GM18861 (cell line): ENCODE results near the gene FLT3LG.
A peak's percentile ranks its signal among the peaks of the same experiment; 100 is the strongest.
"Not testable (repeated sequence)": the region's sequence is repeated elsewhere in the genome, so short reads cannot be mapped to it uniquely, and the experiment has no call there.

Experiments used
- ATAC-seq: cut with Tn5 transposase; IDR thresholded peaks from one replicate; pipeline ENCODE4 v1.9.1; 2021; ENCODE audit not compliant: unreplicated experiment

Gene FLT3LG

GRCh38 chr19:49440439-49441209 lies 33.4 kb upstream of the FLT3LG start:
- no peak for ATAC-seq

- ATAC-seq = no peak
Observed at GRCh38 chr19:49441210-49441959, 32.6 kb upstream of the FLT3LG start, which contains the start of gene SLC17A7. TSS of gene SLC17A7 (minus strand) at chr19:49441527. CDS start at chr19:49441379, 148 bp downstream.

GRCh38 chr19:49441960-49442350 lies 32.1 kb upstream of the FLT3LG start:
- ATAC-seq = no peak

- ATAC-seq = no peak
Observed at GRCh38 chr19:49442354-49442753, 31.7 kb upstream of the FLT3LG start.

- no peak for ATAC-seq
Observed at GRCh38 chr19:49442771-49443365, 31.1 kb upstream of the FLT3LG start.

GRCh38 chr19:49443366-49444099 lies 30.5 kb upstream of the FLT3LG start:
- peak; percentile 63 for ATAC-seq

GRCh38 chr19:49444100-49444700 lies 29.8 kb upstream of the FLT3LG start:
- not testable (repeated sequence) for ATAC-seq

GRCh38 chr19:49445997-49446396 lies 28.0 kb upstream of the FLT3LG start:
- ATAC-seq = no peak

- no peak for ATAC-seq
Observed at GRCh38 chr19:49447485-49448431, 26.3 kb upstream of the FLT3LG start.

GRCh38 chr19:49448432-49448786 lies 25.6 kb upstream of the FLT3LG start:
- ATAC-seq = no peak

- ATAC-seq = no peak
Observed at GRCh38 chr19:49450405-49450804, 23.6 kb upstream of the FLT3LG start.

GRCh38 chr19:49451430-49452181 lies 22.4 kb upstream of the FLT3LG start, which contains the start of gene PIH1D1:
TSS of gene PIH1D1 (minus strand) at chr19:49451814. CDS start at chr19:49451574, 240 bp downstream.
- peak; percentile 62 for ATAC-seq

- ATAC-seq = peak; percentile 77
Observed at GRCh38 chr19:49453013-49453756, 20.8 kb upstream of the FLT3LG start, which contains the start of gene ALDH16A1. TSS of gene ALDH16A1 (plus strand) at chr19:49453225. CDS start at chr19:49453332, 107 bp downstream.

- ATAC-seq = no peak
Observed at GRCh38 chr19:49453757-49454240, 20.2 kb upstream of the FLT3LG start.

GRCh38 chr19:49455773-49456172 lies 18.2 kb upstream of the FLT3LG start:
- ATAC-seq = no peak

GRCh38 chr19:49456326-49456725 lies 17.7 kb upstream of the FLT3LG start:
- ATAC-seq = no peak

GRCh38 chr19:49458567-49458903 lies 15.5 kb upstream of the FLT3LG start:
- ATAC-seq = no peak

GRCh38 chr19:49459388-49459787 lies 14.6 kb upstream of the FLT3LG start:
- ATAC-seq = no peak
